Lung (tissue), 12 donors: ENCODE measurements around the gene SMC4. TPM values are rescaled to one million over a fixed set of nuclear protein-coding genes. Genes with fewer than 3 reads are reported as not detected.

ENCODE experiments used
- ATAC-seq: fragments of 200-7000 bp; cut with Tn5 transposase; one replicate; pipeline ENCODE4 v1.9.1; 2020; ENCODE audit warnings: moderate number of reproducible peaks; ENCODE audit not compliant: insufficient read depth, low FRiP score
- DNase-seq, 3 donors: peaks; one replicate each; pipeline ENCODE4 v3.0.0-alpha.2; 2013 to 2017
- H3K27ac ChIP-seq, 2 donors: one replicate each; pipeline ENCODE4 v1.5.1; 2013; ENCODE audit warnings: mild to moderate bottlenecking in 2 of 2, moderate library complexity in 2 of 2, control low read depth in 1 of 2, inconsistent platforms in 1 of 2, low read depth in 1 of 2, low read length in 1 of 2
- H3K27me3 ChIP-seq, 3 donors: one replicate each; pipeline ENCODE4 v1.5.1; 2013; ENCODE audit warnings: low read length in 2 of 3; ENCODE audit not compliant: control insufficient read depth in 3 of 3, insufficient read depth in 3 of 3
- H3K36me3 ChIP-seq, 4 donors: one replicate each; pipeline ENCODE4 v1.5.1; 2013; ENCODE audit warnings: low read length in 4 of 4, mild to moderate bottlenecking in 1 of 4, moderate library complexity in 1 of 4; ENCODE audit not compliant: control insufficient read depth in 4 of 4, insufficient read depth in 4 of 4
- H3K4me1 ChIP-seq, 5 donors: one replicate each; pipeline ENCODE4 v1.5.1; 2013; ENCODE audit warnings: low read length in 5 of 5, mild to moderate bottlenecking in 2 of 5, moderate library complexity in 1 of 5; ENCODE audit not compliant: control insufficient read depth in 5 of 5, insufficient read depth in 5 of 5
- H3K4me3 ChIP-seq: one replicate; pipeline ENCODE4 v1.5.1; 2013; ENCODE audit warnings: mild to moderate bottlenecking, control low read depth, moderate library complexity
- H3K9ac ChIP-seq, 2 donors: one replicate each; pipeline ENCODE4 v1.5.1; 2013; ENCODE audit warnings: low read length in 2 of 2, control low read depth in 1 of 2; ENCODE audit not compliant: insufficient read depth in 1 of 2
- H3K9me3 ChIP-seq, 4 donors: one replicate each; pipeline ENCODE4 v1.5.1; 2013; ENCODE audit warnings: low read length in 3 of 4, mild to moderate bottlenecking in 1 of 4, moderate library complexity in 1 of 4; ENCODE audit not compliant: control insufficient read depth in 4 of 4, insufficient read depth in 3 of 4
- whole genome bisulfite sequencing, 2 donors: extraction: QIAGEN DNeasy Blood & Tissue Kit; methylation state at CpG; one replicate each; pipeline ENCODE4 v1.1.7; 2013; 5-methylcytosine and 5-hydroxymethylcytosine counted together
- polyA plus RNA-seq, 2 donors: library from polyadenylated mRNA; stranded (reverse); fragments of 200-250 nt; gene quantifications; one replicate each; pipeline ENCODE4 v1.2.1, GENCODE V29; 2013
- total RNA-seq, 2 donors: library from RNA; depleted of rRNA in 1 of 2; stranded (reverse); fragments of >200 nt in 1 of 2; gene quantifications; one replicate each; pipeline ENCODE4 v1.2.1, GENCODE V29; 2014 to 2021
- TF ChIP-seq, protein P1 (sequence below): IDR thresholded peaks from 2 replicates; pipeline ENCODE4 v1.5.1; 2012; ENCODE audit warnings: mild to moderate bottlenecking; ENCODE audit errors: control extremely low read depth, extremely low read depth
- donor health status: control.
- donor health status: control.
- donor health status: Bipolar disorder and iron deficiency.
- donor health status: healthy.
- donor health status: DM: yes; HTN: yes; CAD: no.

Gene SMC4
- total and polyA plus RNA-seq, 4 donors, result 13.0 to 258 (median 56.3) TPM

GRCh38 chr3:160445854-160446253, 46.4 kb downstream of the SMC4 start:
- TF ChIP-seq, protein P1, sequence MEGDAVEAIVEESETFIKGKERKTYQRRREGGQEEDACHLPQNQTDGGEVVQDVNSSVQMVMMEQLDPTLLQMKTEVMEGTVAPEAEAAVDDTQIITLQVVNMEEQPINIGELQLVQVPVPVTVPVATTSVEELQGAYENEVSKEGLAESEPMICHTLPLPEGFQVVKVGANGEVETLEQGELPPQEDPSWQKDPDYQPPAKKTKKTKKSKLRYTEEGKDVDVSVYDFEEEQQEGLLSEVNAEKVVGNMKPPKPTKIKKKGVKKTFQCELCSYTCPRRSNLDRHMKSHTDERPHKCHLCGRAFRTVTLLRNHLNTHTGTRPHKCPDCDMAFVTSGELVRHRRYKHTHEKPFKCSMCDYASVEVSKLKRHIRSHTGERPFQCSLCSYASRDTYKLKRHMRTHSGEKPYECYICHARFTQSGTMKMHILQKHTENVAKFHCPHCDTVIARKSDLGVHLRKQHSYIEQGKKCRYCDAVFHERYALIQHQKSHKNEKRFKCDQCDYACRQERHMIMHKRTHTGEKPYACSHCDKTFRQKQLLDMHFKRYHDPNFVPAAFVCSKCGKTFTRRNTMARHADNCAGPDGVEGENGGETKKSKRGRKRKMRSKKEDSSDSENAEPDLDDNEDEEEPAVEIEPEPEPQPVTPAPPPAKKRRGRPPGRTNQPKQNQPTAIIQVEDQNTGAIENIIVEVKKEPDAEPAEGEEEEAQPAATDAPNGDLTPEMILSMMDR, result no peak
- Histone ChIP-seq H3K27ac (no peak overlapping the region), H3K9ac (no peak overlapping the region), H3K4me3 (no peak overlapping the region), H3K27me3 (no peaks in the 10 kb centered on the region), H3K9me3 (peaks cover 0 to 11% (median 0%) of the 10 kb centered on the region in 4 donors), H3K36me3 (peaks cover 0 to 4% (median 0%) of the 10 kb centered on the region in 4 donors), H3K4me1 (peaks cover 0 to 12% (median 11%) of the 10 kb centered on the region in 5 donors)
- ATAC-seq (no peak), DNase-seq (no peak)
- 98 to 100% methylated on average over 1 of the region's 1 CpG for WGBS, 2 donors

- ATAC-seq (no peak), DNase-seq (no peak)
- Histone ChIP-seq H3K9ac (no peak overlapping the region), H3K27me3 (no peaks in the 10 kb centered on the region), H3K4me1 (peaks cover 0 to 12% (median 11%) of the 10 kb centered on the region in 5 donors), H3K27ac (no peak overlapping the region), H3K9me3 (peaks cover 0 to 11% (median 0%) of the 10 kb centered on the region in 4 donors), H3K36me3 (peaks cover 0 to 4% (median 0%) of the 10 kb centered on the region in 4 donors), H3K4me3 (no peak overlapping the region)
- WGBS, 2 donors, result 96 to 97% methylated on average over 13 of the region's 13 CpGs
- TF ChIP-seq, protein P1, result no peak
Observed at GRCh38 chr3:160446522-160447056, 47.1 kb downstream of the SMC4 start.

GRCh38 chr3:160447544-160447943, 48.1 kb downstream of the SMC4 start:
- 54 to 55% methylated on average over 3 of the region's 3 CpGs for WGBS, 2 donors
- ATAC-seq (no peak), DNase-seq (peak in 2 of 3 donors; percentile 38 to 49)

More at GRCh38 chr3:160447544-160447943, 48.1 kb downstream of the SMC4 start:
- no peak overlapping the region for H3K4me3 ChIP-seq
- TF ChIP-seq, protein P1, result no peak
- H3K27me3 ChIP-seq, result no peaks in the 10 kb centered on the region
- no peak overlapping the region for H3K9ac ChIP-seq
- H3K4me1 ChIP-seq, result peaks cover 0 to 14% (median 11%) of the 10 kb centered on the region in 5 donors
- peaks cover 0 to 11% (median 0%) of the 10 kb centered on the region in 4 donors for H3K9me3 ChIP-seq
- no peak overlapping the region for H3K27ac ChIP-seq
- H3K36me3 ChIP-seq, result peaks cover 0 to 4% (median 0%) of the 10 kb centered on the region in 4 donors
